ENCODE measurements around the gene UQCC2. TPM values are rescaled to one million over a fixed set of nuclear protein-coding genes. Genes with fewer than 3 reads are reported as not detected.

Gene UQCC2
- total RNA-seq, 1 donor from 2014 or later: 209 TPM

- no peak for DNase-seq (ENCODE audit: low spot score)
- intact Hi-C loops (cut with DNase I): loop anchor here (2.0 kb wide), 1 partner anchor 50 kb away; no protein-coding TSS in a partner anchor
Observed at GRCh38 chr6:33710296-33711121, 991 bp downstream of the UQCC2 start.

- intact Hi-C loops (cut with DNase I): loop anchor here (2.0 kb wide), 1 partner anchor 51 kb away; no protein-coding TSS in a partner anchor
- no peak for DNase-seq (ENCODE audit: low spot score)
Observed at GRCh38 chr6:33709605-33710295, 1.8 kb downstream of the UQCC2 start.

- intact Hi-C loops (cut with DNase I): no loop called here
- DNase-seq (ENCODE audit: low spot score): no peak
Observed at GRCh38 chr6:33708516-33709204, 2.8 kb downstream of the UQCC2 start.

GRCh38 chr6:33707771-33708170 lies 3.7 kb downstream of the UQCC2 start:
- intact Hi-C loops (cut with DNase I): no loop called here
- no peak for DNase-seq (ENCODE audit: low spot score)

GRCh38 chr6:33705955-33706725 lies 5.4 kb downstream of the UQCC2 start:
- intact Hi-C loops (cut with DNase I): no loop called here
- no peak for DNase-seq (ENCODE audit: low spot score)

- intact Hi-C loops (cut with DNase I): no loop called here
- no peak for DNase-seq (ENCODE audit: low spot score)
Observed at GRCh38 chr6:33705268-33705885, 6.1 kb downstream of the UQCC2 start.

- intact Hi-C loops (cut with DNase I): no loop called here
- DNase-seq (ENCODE audit: low spot score): no peak
Observed at GRCh38 chr6:33704215-33705066, 7.1 kb downstream of the UQCC2 start.

GRCh38 chr6:33702345-33702977 lies 9.0 kb downstream of the UQCC2 start:
- intact Hi-C loops (cut with DNase I): no loop called here
- DNase-seq (ENCODE audit: low spot score): no peak

- intact Hi-C loops (cut with DNase I): loop anchor here (2.0 kb wide), 1 partner anchor 112 kb away; no protein-coding TSS in a partner anchor
Observed at GRCh38 chr6:33700391-33701050, 11.0 kb downstream of the UQCC2 start.

GRCh38 chr6:33699739-33700138 lies 11.8 kb downstream of the UQCC2 start:
- DNase-seq (ENCODE audit: low spot score): no peak
- intact Hi-C loops (cut with DNase I): loop anchor here (2.0 to 10.0 kb wide), 2 partner anchors 111 to 285 kb away; partner anchors contain the start of genes CUTA and PHF1

More at GRCh38 chr6:33700391-33701050, 11.0 kb downstream of the UQCC2 start:
- no peak for DNase-seq (ENCODE audit: low spot score)

- intact Hi-C loops (cut with DNase I): loop anchor here (10.0 kb wide), 1 partner anchor 284 kb away; the partner anchor contains the start of genes CUTA and PHF1
- no peak for DNase-seq (ENCODE audit: low spot score)
Observed at GRCh38 chr6:33699131-33699530, 12.4 kb downstream of the UQCC2 start.

- intact Hi-C loops (cut with DNase I): loop anchor here (10.0 kb wide), 1 partner anchor 284 kb away; the partner anchor contains the start of genes CUTA and PHF1
- DNase-seq (ENCODE audit: low spot score): no peak
Observed at GRCh38 chr6:33698494-33698893, 13.0 kb downstream of the UQCC2 start.

GRCh38 chr6:33697845-33698244 lies 13.7 kb downstream of the UQCC2 start:
- no peak for DNase-seq (ENCODE audit: low spot score)
- intact Hi-C loops (cut with DNase I): loop anchor here (10.0 kb wide), 1 partner anchor 283 kb away; the partner anchor contains the start of genes CUTA and PHF1

- DNase-seq (ENCODE audit: low spot score): no peak
- intact Hi-C loops (cut with DNase I): loop anchor here (10.0 kb wide), 1 partner anchor 282 kb away; the partner anchor contains the start of genes CUTA and PHF1
Observed at GRCh38 chr6:33696548-33697518, 14.7 kb downstream of the UQCC2 start.

- DNase-seq (ENCODE audit: low spot score): no peak
- intact Hi-C loops (cut with DNase I): loop anchor here (10.0 kb wide), 1 partner anchor 281 kb away; the partner anchor contains the start of genes CUTA and PHF1
Observed at GRCh38 chr6:33696076-33696475, 15.4 kb downstream of the UQCC2 start.

All from cardiac septum (tissue), 1 donor.